Uterus (tissue), 2 donors: Measurements from ENCODE around the gene RASAL1.

Experiments
- POLR2A ChIP-seq, 2 donors: fragments of 450-650 bp; IDR thresholded peaks; one replicate each; pipeline ENCODE4 v1.6.1; 2016; ENCODE audit warnings: antibody characterized with exemption in 2 of 2, mild to moderate bottlenecking in 1 of 2, moderate library complexity in 1 of 2
- TF ChIP-seq, protein P1 (sequence below), 4 experiments: fragments of 200-600 bp in 2 of 4; fragments of 450-650 bp in 2 of 4; sonication (generic) in 2 of 4; IDR thresholded peaks; one replicate each; pipeline ENCODE4 v1.5.1; 2016 to 2019; ENCODE audit warnings: antibody characterized with exemption in 4 of 4, mild to moderate bottlenecking in 2 of 4, moderate library complexity in 1 of 4

DNA sequence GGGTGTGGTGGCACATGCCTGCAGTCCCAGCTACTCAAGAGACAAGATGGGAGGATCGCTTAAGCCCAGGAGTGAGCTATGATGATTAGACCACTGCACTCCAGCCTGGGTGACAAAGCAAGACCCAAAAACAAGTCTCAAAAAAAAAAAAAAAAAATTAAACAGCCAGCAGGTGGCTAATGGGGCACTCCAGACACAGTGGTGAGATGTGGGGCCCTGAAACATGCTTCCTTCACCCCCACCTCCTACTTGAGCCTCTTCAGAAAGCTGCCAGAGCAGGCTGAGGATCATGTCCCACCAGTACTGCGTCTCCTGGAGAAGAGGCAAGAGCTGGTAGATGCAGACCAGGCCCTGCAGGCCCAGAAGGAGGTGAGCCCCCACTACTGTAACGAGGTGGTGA, 16.1 kb upstream of the RASAL1 start:
- TF ChIP-seq, protein P1, sequence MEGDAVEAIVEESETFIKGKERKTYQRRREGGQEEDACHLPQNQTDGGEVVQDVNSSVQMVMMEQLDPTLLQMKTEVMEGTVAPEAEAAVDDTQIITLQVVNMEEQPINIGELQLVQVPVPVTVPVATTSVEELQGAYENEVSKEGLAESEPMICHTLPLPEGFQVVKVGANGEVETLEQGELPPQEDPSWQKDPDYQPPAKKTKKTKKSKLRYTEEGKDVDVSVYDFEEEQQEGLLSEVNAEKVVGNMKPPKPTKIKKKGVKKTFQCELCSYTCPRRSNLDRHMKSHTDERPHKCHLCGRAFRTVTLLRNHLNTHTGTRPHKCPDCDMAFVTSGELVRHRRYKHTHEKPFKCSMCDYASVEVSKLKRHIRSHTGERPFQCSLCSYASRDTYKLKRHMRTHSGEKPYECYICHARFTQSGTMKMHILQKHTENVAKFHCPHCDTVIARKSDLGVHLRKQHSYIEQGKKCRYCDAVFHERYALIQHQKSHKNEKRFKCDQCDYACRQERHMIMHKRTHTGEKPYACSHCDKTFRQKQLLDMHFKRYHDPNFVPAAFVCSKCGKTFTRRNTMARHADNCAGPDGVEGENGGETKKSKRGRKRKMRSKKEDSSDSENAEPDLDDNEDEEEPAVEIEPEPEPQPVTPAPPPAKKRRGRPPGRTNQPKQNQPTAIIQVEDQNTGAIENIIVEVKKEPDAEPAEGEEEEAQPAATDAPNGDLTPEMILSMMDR (IDR thresholded peaks at IDR 0.05): no peak
- TF ChIP-seq POLR2A (IDR thresholded peaks at IDR 0.05): no peak
